Measurements from ENCODE around the gene JADE1.

JADE1 gene

GRCh38 chr4:128841402-128841801 lies 31.9 kb downstream of the JADE1 start:
- no peak for TF ChIP-seq ZNF274 (IDR thresholded peaks at IDR 0.05; ENCODE audit: low read depth, low read length)
- H3K4me3 ChIP-seq (ENCODE audit: low read length), result no peak overlapping the region

DNA sequence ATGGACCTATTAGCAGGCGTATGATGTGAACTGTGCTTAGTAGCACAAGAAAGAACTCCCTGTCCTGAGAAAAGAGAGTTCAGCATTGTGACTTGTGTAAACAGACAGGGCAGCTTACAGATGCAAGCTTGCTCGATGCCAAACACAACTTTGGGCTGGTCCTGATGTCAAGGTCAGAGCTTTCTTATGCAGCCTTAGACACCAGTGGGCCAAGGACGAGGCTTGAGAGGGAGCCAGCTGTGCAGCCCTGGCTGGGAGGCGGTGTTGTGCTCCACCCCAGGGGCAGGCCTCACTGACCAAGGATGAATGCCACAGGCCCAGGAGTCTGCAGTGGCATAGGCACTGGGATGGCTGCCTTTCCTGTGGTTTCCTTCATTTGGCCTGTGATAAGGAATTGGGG lies 35.4 kb downstream of the JADE1 start:
- TF ChIP-seq ZNF274 (IDR thresholded peaks at IDR 0.05; ENCODE audit: low read depth, low read length), result no peak

DNA sequence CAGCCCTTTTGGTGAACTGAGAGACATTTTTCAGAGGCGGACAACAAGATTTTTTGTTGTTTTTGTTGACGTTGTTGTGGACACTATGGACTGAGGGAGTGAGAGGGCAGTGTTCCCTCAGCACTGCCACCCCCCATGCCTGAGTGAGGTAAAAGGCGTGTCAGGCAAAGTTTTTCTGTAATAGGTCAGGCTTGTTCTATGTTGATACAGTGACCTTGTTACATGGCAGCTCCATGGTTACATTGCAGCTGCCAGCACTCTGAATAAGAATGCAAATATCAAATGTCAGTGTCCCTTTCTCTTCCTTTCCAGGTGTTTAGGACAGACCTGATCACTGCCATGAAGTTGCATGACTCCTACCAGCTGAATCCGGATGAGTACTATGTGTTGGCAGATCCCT lies 36.6 kb downstream of the JADE1 start:
- H3K4me3 ChIP-seq (ENCODE audit: low read length), result no peak overlapping the region
- TF ChIP-seq ZNF274 (IDR thresholded peaks at IDR 0.05; ENCODE audit: low read depth, low read length), result no peak

More for the DNA sequence above, 35.4 kb downstream of the JADE1 start:
- no peak overlapping the region for H3K4me3 ChIP-seq (ENCODE audit: low read length)

DNA sequence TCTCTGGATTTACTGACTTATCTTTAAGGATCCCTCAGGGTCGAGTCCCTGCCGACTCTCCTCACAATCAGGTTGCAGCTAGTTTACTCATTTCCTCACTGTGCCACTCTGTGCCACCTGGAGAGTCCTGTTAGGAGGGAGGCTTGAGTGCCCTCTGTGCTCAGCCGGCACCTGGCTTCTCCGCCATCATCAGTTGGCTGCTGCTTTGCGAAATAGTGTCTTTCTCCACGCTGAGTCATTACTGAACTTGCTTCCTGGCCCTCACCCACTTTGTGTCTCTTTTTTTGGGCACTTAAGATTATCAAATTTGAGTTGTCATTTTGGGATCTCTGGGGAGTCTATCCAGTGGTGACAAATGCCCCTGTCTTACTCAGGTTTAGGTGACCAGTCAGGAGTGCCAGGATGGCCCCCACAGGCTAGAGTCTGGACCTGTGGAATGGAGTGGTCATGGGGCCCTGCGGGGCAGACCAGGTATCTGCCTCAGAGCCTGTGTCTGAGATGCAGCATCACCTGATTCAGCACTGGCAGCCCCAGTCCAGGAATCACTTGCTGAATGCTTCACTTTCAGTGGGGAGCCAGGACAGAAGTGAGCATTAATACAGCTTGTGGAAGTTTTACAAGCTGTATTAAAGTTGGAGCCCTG lies 37.7 kb downstream of the JADE1 start:
- TF ChIP-seq ZNF274 (IDR thresholded peaks at IDR 0.05; ENCODE audit: low read depth, low read length), result no peak
- no peak overlapping the region for H3K4me3 ChIP-seq (ENCODE audit: low read length)

DNA sequence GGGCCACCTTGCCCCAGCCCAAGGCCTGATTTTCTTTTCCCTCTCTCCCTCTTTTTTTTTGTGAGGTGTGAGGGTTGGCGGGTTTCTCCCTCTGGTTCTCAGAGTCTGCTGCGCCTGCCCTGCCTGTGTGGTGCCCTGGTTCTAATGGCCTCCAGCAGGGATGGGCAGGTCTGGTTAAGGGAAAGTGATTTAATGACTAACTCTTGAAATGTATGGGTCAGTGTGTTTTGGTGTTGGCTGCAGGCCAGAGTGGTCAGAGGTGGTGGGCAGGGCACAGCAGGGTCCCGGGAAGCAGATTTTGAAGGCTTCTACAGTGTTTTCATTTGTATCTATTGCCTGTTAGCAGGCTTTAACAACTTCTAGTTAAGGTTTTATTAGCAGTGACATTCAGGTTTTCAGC lies 39.0 kb downstream of the JADE1 start:
- no peak overlapping the region for H3K4me3 ChIP-seq (ENCODE audit: low read length)
- TF ChIP-seq ZNF274 (IDR thresholded peaks at IDR 0.05; ENCODE audit: low read depth, low read length), result no peak

DNA sequence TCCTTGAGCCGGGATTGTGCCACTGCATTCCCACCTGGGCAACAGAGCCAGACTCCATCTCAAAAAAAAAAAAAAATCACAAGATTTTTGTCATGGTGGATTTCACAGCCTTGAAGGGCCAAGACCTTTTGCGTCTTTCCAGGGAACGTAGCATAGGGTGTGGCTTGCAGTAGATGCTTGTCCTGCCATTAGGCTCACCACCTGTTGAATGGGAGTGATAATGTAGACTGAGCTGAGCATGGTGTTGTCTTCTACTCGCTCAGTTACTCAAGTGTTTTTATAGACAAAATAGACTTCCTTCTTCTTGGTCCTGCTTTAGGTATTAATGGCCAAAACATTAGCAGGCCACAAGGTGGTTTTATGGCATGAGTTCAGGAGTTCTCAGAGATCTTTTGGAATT lies 40.8 kb downstream of the JADE1 start:
- no peak overlapping the region for H3K4me3 ChIP-seq (ENCODE audit: low read length)
- TF ChIP-seq ZNF274 (IDR thresholded peaks at IDR 0.05; ENCODE audit: low read depth, low read length), result no peak

- no peak overlapping the region for H3K4me3 ChIP-seq (ENCODE audit: low read length)
- TF ChIP-seq ZNF274 (IDR thresholded peaks at IDR 0.05; ENCODE audit: low read depth, low read length), result no peak
Measured at GRCh38 chr4:128853741-128854140, 44.2 kb downstream of the JADE1 start.

- no peak for TF ChIP-seq ZNF274 (IDR thresholded peaks at IDR 0.05; ENCODE audit: low read depth, low read length)
- H3K4me3 ChIP-seq (ENCODE audit: low read length), result no peak overlapping the region
Measured at GRCh38 chr4:128854433-128854832, 44.9 kb downstream of the JADE1 start.

GRCh38 chr4:128855621-128856020 lies 46.1 kb downstream of the JADE1 start:
- no peak for TF ChIP-seq ZNF274 (IDR thresholded peaks at IDR 0.05; ENCODE audit: low read depth, low read length)
- no peak overlapping the region for H3K4me3 ChIP-seq (ENCODE audit: low read length)

DNA sequence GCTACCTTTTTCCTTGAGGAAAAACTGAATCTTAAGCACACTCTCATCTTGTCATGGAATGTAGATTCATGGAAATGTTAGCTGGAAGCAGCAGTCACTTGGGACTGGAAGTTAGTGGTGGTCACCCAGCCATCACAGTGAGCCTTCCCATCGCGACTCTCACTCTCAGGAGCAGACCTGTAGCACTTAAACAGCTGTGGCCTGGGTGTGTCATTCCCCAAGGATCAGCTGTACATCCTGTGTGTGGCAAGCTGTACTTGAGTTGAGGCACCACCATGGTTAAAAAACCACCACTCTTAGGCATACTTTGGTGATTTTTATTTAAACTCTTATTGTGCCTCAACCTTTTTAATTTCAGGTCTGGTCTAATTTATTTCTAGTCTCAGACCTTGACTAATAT lies 46.7 kb downstream of the JADE1 start:
- no peak for TF ChIP-seq ZNF274 (IDR thresholded peaks at IDR 0.05; ENCODE audit: low read depth, low read length)
- no peak overlapping the region for H3K4me3 ChIP-seq (ENCODE audit: low read length)

DNA sequence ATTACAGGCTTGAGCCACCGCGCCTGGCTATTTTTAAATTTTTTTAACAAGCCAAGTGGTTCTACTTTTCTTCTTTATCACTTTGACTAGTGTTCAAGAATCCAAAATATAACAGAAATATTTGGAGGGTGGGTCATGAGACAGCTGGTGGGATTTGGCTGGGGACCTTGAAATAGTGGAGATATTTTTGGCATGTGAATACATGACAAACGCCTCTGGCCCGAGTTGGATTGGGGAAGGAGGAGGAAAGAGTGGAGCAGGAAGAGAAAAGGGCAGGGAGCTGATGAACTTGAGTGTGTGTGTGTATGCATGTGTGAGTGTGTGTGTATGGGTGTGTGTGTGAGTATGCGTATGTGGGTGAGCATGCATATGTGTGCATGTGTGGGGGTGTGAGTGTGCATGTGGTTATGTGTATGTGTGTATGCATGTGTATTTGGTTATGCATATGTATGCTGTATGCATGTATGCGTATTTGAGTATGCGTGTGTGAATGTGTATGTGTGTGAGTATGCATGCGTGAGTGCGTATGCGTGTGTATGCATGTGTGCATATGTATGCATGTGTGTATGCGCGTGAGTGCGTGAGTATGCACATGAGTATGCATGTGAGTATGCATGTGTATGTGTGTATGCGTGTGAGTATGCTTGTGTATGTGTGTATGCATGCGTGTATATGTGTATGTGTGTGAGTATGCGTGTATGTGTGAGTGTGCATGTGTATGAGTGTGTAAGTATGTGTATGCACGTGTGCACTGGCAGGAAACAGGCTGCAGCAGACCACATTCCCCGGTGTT lies 49.6 kb downstream of the JADE1 start:
- H3K4me3 ChIP-seq (ENCODE audit: low read length), result no peak overlapping the region
- TF ChIP-seq ZNF274 (IDR thresholded peaks at IDR 0.05; ENCODE audit: low read depth, low read length), result no peak

DNA sequence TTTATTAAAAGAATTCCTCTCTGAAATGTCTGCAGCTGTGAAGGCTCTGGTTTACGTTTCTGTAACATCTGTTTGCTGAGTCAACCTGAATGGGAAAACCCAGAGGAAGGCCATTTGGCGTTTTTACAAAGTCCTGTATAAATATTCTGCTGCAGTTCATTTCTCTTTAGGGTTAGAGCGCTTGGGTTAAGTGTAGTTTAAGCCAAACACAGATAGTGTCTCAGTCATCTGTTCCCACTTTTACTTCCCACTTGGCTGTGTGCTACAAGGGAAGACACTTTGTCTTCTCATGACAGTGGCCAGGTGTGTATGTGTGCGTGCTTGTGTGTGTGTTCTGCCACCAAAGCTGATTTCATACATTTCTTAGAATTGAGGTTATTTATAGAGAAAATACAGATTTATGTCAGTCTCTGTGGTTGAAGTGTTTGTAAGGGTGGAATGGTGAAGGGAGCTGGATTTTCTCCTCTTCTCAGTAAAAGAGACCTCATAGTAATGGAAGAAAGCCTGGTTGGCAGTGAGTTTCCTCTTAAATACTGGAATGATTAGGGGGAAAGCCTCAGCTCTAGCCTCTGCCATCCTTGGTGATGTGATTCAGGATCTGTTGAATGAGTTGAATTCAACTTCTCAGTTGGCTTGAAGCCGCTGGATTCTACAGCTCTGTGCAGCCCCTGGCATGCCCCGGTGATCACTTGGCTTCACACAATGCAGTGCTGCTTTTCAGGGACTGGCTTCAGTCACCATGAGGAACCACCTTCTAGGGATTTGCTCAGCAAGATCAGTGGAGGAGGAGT lies 50.6 kb downstream of the JADE1 start:
- TF ChIP-seq ZNF274 (IDR thresholded peaks at IDR 0.05; ENCODE audit: low read depth, low read length), result no peak
- H3K4me3 ChIP-seq (ENCODE audit: low read length), result no peak overlapping the region

GRCh38 chr4:128861856-128862518 lies 52.5 kb downstream of the JADE1 start:
- no peak for TF ChIP-seq ZNF274 (IDR thresholded peaks at IDR 0.05; ENCODE audit: low read depth, low read length)

DNA sequence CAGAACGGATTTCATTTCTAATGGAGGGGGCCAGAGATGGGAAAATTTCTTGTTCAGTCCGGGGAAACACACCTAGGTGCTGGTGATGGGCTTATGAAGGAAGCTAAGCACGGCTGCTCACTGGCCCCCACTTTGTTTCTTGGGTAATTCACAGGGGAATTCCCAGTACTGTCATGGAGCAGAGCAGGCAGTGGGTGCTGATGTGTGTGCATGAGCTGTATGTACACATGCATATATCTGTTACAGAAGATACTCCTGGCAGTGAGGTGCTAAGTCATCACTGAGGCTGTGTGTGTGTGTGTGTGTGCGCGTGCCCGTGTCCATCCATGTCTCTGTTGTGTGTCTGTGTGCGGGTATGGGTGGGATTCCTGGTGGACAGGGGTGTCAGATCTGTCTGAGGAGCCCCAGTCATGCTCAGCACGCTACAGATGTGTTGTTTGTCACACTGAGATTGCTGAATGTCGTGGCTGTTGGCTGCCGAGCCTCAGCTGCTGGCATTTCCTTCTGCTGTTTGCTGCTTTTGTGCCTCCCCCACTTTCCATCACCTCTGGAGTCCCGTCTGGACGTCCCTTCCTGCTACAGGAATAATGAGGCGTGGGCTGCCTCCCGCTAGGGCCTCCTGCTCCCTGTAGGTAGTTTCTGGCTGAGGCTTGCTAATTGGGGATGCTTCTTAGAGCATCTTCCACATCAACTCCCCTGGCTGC lies 53.3 kb downstream of the JADE1 start:
- TF ChIP-seq ZNF274 (IDR thresholded peaks at IDR 0.05; ENCODE audit: low read depth, low read length), result no peak
- H3K4me3 ChIP-seq (ENCODE audit: low read length), result no peak overlapping the region

More at GRCh38 chr4:128861856-128862518, 52.5 kb downstream of the JADE1 start:
- no peak overlapping the region for H3K4me3 ChIP-seq (ENCODE audit: low read length)
